ENCODE results near the gene HOOK1. TPM values are rescaled to one million over a fixed set of nuclear protein-coding genes. Genes with fewer than 3 reads are reported as not detected.

Gene HOOK1
- polyA plus RNA-seq, 1 of the 3 experiments (the other 2 are of a cell fraction), result 0.35 TPM

DNA sequence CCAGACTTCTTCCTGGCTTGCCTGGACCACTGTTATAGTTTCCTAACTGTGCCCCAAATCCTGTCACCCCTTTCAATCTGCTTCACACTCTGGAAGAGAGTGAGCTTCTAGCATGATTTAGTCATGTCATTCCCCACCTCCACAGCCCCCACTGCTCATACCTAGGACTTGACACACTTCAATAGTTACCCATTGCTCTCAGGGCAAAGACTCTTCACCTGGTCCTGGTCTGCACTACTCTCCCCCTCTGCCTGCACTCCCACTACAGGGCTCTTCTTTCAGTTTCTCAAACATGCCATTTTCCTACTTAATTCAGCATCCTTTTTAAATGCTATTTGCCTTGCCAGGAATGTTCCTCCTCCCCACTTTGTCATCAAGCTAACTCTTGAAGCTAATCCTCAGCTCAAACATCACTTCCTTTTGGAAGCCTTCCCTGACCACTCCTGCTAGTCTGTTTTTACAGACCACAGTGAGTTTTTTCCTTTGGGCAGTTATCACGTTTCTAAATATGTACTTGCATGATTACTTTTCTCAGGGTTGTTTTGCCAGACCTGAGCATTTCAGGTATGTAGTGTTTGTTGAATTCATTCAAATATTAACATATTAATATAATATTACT lies 87.1 kb downstream of the HOOK1 start (continued):
- TF ChIP-seq, protein P1, sequence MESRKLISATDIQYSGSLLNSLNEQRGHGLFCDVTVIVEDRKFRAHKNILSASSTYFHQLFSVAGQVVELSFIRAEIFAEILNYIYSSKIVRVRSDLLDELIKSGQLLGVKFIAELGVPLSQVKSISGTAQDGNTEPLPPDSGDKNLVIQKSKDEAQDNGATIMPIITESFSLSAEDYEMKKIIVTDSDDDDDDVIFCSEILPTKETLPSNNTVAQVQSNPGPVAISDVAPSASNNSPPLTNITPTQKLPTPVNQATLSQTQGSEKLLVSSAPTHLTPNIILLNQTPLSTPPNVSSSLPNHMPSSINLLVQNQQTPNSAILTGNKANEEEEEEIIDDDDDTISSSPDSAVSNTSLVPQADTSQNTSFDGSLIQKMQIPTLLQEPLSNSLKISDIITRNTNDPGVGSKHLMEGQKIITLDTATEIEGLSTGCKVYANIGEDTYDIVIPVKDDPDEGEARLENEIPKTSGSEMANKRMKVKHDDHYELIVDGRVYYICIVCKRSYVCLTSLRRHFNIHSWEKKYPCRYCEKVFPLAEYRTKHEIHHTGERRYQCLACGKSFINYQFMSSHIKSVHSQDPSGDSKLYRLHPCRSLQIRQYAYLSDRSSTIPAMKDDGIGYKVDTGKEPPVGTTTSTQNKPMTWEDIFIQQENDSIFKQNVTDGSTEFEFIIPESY (IDR thresholded peaks at IDR 0.05; ENCODE audit: borderline replicate concordance, low read depth), result no peak
- no peak for TF ChIP-seq YY1 (IDR thresholded peaks at IDR 0.05; ENCODE audit: low read depth)
- TF ChIP-seq, protein P2, sequence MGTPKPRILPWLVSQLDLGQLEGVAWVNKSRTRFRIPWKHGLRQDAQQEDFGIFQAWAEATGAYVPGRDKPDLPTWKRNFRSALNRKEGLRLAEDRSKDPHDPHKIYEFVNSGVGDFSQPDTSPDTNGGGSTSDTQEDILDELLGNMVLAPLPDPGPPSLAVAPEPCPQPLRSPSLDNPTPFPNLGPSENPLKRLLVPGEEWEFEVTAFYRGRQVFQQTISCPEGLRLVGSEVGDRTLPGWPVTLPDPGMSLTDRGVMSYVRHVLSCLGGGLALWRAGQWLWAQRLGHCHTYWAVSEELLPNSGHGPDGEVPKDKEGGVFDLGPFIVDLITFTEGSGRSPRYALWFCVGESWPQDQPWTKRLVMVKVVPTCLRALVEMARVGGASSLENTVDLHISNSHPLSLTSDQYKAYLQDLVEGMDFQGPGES (IDR thresholded peaks at IDR 0.05; ENCODE audit: low read depth, low read length), result no peak

DNA sequence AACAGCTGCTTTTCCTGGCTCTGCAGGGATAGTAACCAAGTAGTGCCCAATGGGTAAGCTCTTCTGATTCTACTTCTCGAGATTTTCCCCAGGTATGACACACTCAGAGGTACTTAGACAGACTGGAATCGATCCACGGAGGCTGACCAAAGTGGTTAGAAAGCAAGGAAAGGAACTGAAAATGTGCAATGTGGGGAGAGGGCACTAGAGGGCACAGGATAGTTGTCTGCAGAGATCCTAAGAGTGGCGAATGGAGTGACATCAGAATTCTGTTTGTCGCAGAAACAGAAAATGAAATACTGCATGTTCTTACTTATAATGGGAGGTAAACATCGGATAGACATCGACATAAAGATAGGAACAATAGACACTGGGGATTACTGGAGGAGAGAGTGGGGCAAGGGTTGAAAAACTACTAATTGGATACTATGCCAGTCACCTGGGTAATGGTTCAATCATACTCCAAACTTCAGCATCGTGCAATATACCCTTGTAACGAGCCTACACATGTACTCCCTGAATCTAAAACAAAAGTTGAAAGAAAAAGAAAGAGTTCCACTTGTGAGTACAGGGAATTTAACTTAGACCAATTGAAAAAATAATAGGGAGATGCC lies 88.5 kb downstream of the HOOK1 start:
- H4K20me1 ChIP-seq (ENCODE audit: insufficient read depth), result no peaks in the 10 kb centered on the region
- no peaks in the 10 kb centered on the region for H3F3A ChIP-seq (replicated peaks; ENCODE audit: insufficient read depth)
- no peak overlapping the region for H3K27ac ChIP-seq (ENCODE audit: low read depth in 2 of 2, low read length in 1 of 2)
- H3K36me3 ChIP-seq (replicated peaks in 1 of 2; ENCODE audit: control insufficient read depth in 1 of 2, insufficient read depth in 2 of 2, low read length in 1 of 2), result peaks cover 0 to 3% of the 10 kb centered on the region in 2 experiments
- CTCF ChIA-PET, result interaction anchor here (0.6 to 12.8 kb wide), 22 partner anchors 10 to 101 kb away, joined by 3 to 193 read pairs (median 4); no protein-coding TSS in a partner anchor
- POLR2A ChIA-PET, result interaction anchor here (1.0 kb wide), 1 partner anchor 43 kb away, joined by 3 read pairs; no protein-coding TSS in a partner anchor
- TF ChIP-seq JUND (IDR thresholded peaks at IDR 0.05), result no peak
- TF ChIP-seq RAD21 (IDR thresholded peaks at IDR 0.05; ENCODE audit: low read length), result peak; percentile 70
- TF ChIP-seq YY1 (IDR thresholded peaks at IDR 0.05; ENCODE audit: low read depth), result no peak
- peak; percentile 64 for TF ChIP-seq SMC3 (IDR thresholded peaks at IDR 0.05; ENCODE audit: low read depth, low read length)
- TF ChIP-seq, protein P3, sequence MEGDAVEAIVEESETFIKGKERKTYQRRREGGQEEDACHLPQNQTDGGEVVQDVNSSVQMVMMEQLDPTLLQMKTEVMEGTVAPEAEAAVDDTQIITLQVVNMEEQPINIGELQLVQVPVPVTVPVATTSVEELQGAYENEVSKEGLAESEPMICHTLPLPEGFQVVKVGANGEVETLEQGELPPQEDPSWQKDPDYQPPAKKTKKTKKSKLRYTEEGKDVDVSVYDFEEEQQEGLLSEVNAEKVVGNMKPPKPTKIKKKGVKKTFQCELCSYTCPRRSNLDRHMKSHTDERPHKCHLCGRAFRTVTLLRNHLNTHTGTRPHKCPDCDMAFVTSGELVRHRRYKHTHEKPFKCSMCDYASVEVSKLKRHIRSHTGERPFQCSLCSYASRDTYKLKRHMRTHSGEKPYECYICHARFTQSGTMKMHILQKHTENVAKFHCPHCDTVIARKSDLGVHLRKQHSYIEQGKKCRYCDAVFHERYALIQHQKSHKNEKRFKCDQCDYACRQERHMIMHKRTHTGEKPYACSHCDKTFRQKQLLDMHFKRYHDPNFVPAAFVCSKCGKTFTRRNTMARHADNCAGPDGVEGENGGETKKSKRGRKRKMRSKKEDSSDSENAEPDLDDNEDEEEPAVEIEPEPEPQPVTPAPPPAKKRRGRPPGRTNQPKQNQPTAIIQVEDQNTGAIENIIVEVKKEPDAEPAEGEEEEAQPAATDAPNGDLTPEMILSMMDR (IDR thresholded peaks at IDR 0.05), result peak; percentile 61
- H3K9me2 ChIP-seq, result no peaks in the 10 kb centered on the region
- H3K27me3 ChIP-seq (ENCODE audit: insufficient read depth), result no peaks in the 10 kb centered on the region
- no peak overlapping the region for H3K4me3 ChIP-seq (ENCODE audit: low read depth in 2 of 2, low read length in 1 of 2)
- H2AFZ ChIP-seq (ENCODE audit: low read depth), result no peak overlapping the region
- H3K79me2 ChIP-seq (ENCODE audit: insufficient read depth), result no peaks in the 10 kb centered on the region
- peak; percentile 61 for DNase-seq
- no peak overlapping the region for H3K4me2 ChIP-seq
- 24% methylated on average over 9 of the region's 9 CpGs for WGBS (ENCODE audit: low lambda C conversion rate)
- H3K9ac ChIP-seq, result no peak overlapping the region
- H3K9me3 ChIP-seq, result no peaks in the 10 kb centered on the region
- no peaks in the 10 kb centered on the region for H3K4me1 ChIP-seq (ENCODE audit: control insufficient read depth in 1 of 2, insufficient read depth in 2 of 2, low read depth in 1 of 2, low read length in 1 of 2)

DNA sequence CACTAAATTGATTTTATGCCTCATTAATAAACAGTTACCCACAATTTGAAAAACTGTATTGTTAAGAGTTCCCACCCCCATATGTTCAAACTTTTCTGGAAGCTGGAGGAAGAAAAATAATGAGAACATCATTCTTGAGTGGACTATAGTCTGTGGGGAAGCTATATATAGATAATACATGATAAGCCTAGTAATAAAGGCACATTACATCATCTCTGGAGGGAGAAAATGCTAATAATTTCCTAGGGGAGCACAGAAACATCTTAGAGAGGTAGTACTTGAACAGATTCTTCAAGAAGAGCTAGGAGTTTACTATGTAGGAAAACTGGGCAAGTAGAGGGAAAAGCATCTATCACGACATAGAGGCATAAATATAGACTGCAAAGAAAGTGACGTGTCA lies 92.2 kb downstream of the HOOK1 start:
- Histone ChIP-seq H3K79me2 (ENCODE audit: insufficient read depth) (no peaks in the 10 kb centered on the region), H3K4me3 (ENCODE audit: low read depth in 2 of 2, low read length in 1 of 2) (no peak overlapping the region), H3K9ac (no peak overlapping the region), H3K4me1 (ENCODE audit: control insufficient read depth in 1 of 2, insufficient read depth in 2 of 2, low read depth in 1 of 2, low read length in 1 of 2) (no peaks in the 10 kb centered on the region), H3K9me2 (no peaks in the 10 kb centered on the region), H2AFZ (ENCODE audit: low read depth) (no peak overlapping the region), H4K20me1 (ENCODE audit: insufficient read depth) (no peaks in the 10 kb centered on the region), H3K36me3 (replicated peaks in 1 of 2; ENCODE audit: control insufficient read depth in 1 of 2, insufficient read depth in 2 of 2, low read length in 1 of 2) (peaks cover 0 to 6% of the 10 kb centered on the region in 2 experiments), H3K4me2 (no peak overlapping the region), H3K27ac (ENCODE audit: low read depth in 2 of 2, low read length in 1 of 2) (no peak overlapping the region), H3F3A (replicated peaks; ENCODE audit: insufficient read depth) (no peaks in the 10 kb centered on the region), H3K27me3 (ENCODE audit: insufficient read depth) (no peaks in the 10 kb centered on the region), H3K9me3 (no peaks in the 10 kb centered on the region)
- ChIA-PET CTCF (interaction anchor here (12.8 kb wide), 1 partner anchor 37 kb away, joined by 193 read pairs; no protein-coding TSS in a partner anchor), POLR2A (no interaction called here)
- DNase-seq, result no peak
- TF ChIP-seq, protein P3 (IDR thresholded peaks at IDR 0.05), result no peak
- TF ChIP-seq, protein P4, sequence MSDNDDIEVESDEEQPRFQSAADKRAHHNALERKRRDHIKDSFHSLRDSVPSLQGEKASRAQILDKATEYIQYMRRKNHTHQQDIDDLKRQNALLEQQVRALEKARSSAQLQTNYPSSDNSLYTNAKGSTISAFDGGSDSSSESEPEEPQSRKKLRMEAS (IDR thresholded peaks at IDR 0.05; ENCODE audit: low read depth), result no peak
- no peak for TF ChIP-seq NFIC (IDR thresholded peaks at IDR 0.05; ENCODE audit: borderline replicate concordance)
- TF ChIP-seq SMC3 (IDR thresholded peaks at IDR 0.05; ENCODE audit: low read depth, low read length), result no peak
- TF ChIP-seq POLR2AphosphoS5 (IDR thresholded peaks at IDR 0.05; ENCODE audit: low read depth, low read length), result no peak
- WGBS (ENCODE audit: low lambda C conversion rate), result 57% methylated on average over 2 of the region's 2 CpGs

Data from SK-N-SH (cell line).